ENCODE data around the gene BBS2.

BBS2 gene

GRCh38 chr16:56447286-56447685, 72.5 kb downstream of the BBS2 start:
- Histone ChIP-seq H3K79me2 (ENCODE audit: control insufficient read depth, insufficient read depth, low read length, poor library complexity) (peaks cover 9% of the 10 kb centered on the region), H3K18ac (ENCODE audit: low read length) (no peak overlapping the region), H4K12ac (ENCODE audit: low read depth, low read length) (no peak overlapping the region), H3K4me2 (ENCODE audit: low read length) (no peak overlapping the region), H2AK5ac (ENCODE audit: low read length) (no peak overlapping the region), H2BK12ac (ENCODE audit: low read length) (no peak overlapping the region), H3K23ac (ENCODE audit: low read length) (no peak overlapping the region), H4K91ac (ENCODE audit: low read depth, low read length) (no peak overlapping the region), H3K27ac (ENCODE audit: low read depth, low read length) (no peak overlapping the region), H3K4me3 (ENCODE audit: low read depth, low read length) (no peak overlapping the region), H3K27me3 (ENCODE audit: insufficient read depth, low read length) (no peaks in the 10 kb centered on the region), H2BK5ac (ENCODE audit: low read depth, low read length, poor library complexity) (no peak overlapping the region), H2BK120ac (ENCODE audit: insufficient read depth, low read length, poor library complexity) (no peak overlapping the region), H3K14ac (ENCODE audit: low read length) (no peak overlapping the region), H3K4me1 (ENCODE audit: control insufficient read depth in 1 of 2, insufficient read depth in 2 of 2, low read length in 2 of 2) (peaks cover 7 to 8% of the 10 kb centered on the region in 2 experiments), H3K9me3 (ENCODE audit: insufficient read depth, low read depth, low read length) (no peaks in the 10 kb centered on the region), H3K36me3 (ENCODE audit: control insufficient read depth in 1 of 2, insufficient read depth in 2 of 2, low read length in 2 of 2) (peaks cover 4 to 10% of the 10 kb centered on the region in 2 experiments), H2AFZ (ENCODE audit: insufficient read depth, low read length, poor library complexity) (no peak overlapping the region), H3K4ac (ENCODE audit: low read depth, low read length) (no peak overlapping the region), H3K79me1 (ENCODE audit: low read length) (peaks cover 4% of the 10 kb centered on the region), H4K8ac (ENCODE audit: low read depth, low read length) (no peak overlapping the region), H3K9ac (ENCODE audit: low read length) (no peak overlapping the region)
- no peak for DNase-seq
- no CpG with 5 or more reads among the region's 2 CpGs for WGBS (ENCODE audit: extremely low coverage, insufficient coverage, insufficient read length)

- no peak overlapping the region for H2BK120ac ChIP-seq (ENCODE audit: insufficient read depth, low read length, poor library complexity)
- WGBS (ENCODE audit: extremely low coverage, insufficient coverage, insufficient read length): no CpG with 5 or more reads among the region's 1 CpG
- H3K4me1 ChIP-seq (ENCODE audit: control insufficient read depth in 1 of 2, insufficient read depth in 2 of 2, low read length in 2 of 2): no peaks in the 10 kb centered on the region
Observed at GRCh38 chr16:56438038-56438437, 81.8 kb downstream of the BBS2 start.

GRCh38 chr16:56436258-56436657, 83.6 kb downstream of the BBS2 start:
- Histone ChIP-seq H3K4me2 (ENCODE audit: low read length) (no peak overlapping the region), H4K91ac (ENCODE audit: low read depth, low read length) (no peak overlapping the region), H3K4me1 (ENCODE audit: control insufficient read depth in 1 of 2, insufficient read depth in 2 of 2, low read length in 2 of 2) (no peaks in the 10 kb centered on the region), H2BK12ac (ENCODE audit: low read length) (no peak overlapping the region), H2BK120ac (ENCODE audit: insufficient read depth, low read length, poor library complexity) (no peak overlapping the region), H3K18ac (ENCODE audit: low read length) (no peak overlapping the region), H3K4me3 (ENCODE audit: low read depth, low read length) (no peak overlapping the region), H3K14ac (ENCODE audit: low read length) (no peak overlapping the region), H3K9me3 (ENCODE audit: insufficient read depth, low read depth, low read length) (no peaks in the 10 kb centered on the region), H3K36me3 (ENCODE audit: control insufficient read depth in 1 of 2, insufficient read depth in 2 of 2, low read length in 2 of 2) (peaks cover 13 to 17% of the 10 kb centered on the region in 2 experiments), H3K27ac (ENCODE audit: low read depth, low read length) (no peak overlapping the region), H3K4ac (ENCODE audit: low read depth, low read length) (no peak overlapping the region), H4K8ac (ENCODE audit: low read depth, low read length) (no peak overlapping the region), H3K23ac (ENCODE audit: low read length) (no peak overlapping the region), H3K9ac (ENCODE audit: low read length) (no peak overlapping the region), H4K12ac (ENCODE audit: low read depth, low read length) (no peak overlapping the region), H3K79me2 (ENCODE audit: control insufficient read depth, insufficient read depth, low read length, poor library complexity) (no peaks in the 10 kb centered on the region), H2AK5ac (ENCODE audit: low read length) (no peak overlapping the region), H3K27me3 (ENCODE audit: insufficient read depth, low read length) (no peaks in the 10 kb centered on the region), H3K79me1 (ENCODE audit: low read length) (no peaks in the 10 kb centered on the region), H2BK5ac (ENCODE audit: low read depth, low read length, poor library complexity) (no peak overlapping the region), H2AFZ (ENCODE audit: insufficient read depth, low read length, poor library complexity) (no peak overlapping the region)
- no peak for DNase-seq

More at GRCh38 chr16:56438038-56438437, 81.8 kb downstream of the BBS2 start:
- no peak overlapping the region for H3K9ac ChIP-seq (ENCODE audit: low read length)
- no peak overlapping the region for H3K4me3 ChIP-seq (ENCODE audit: low read depth, low read length)
- H3K23ac ChIP-seq (ENCODE audit: low read length): no peak overlapping the region
- H3K14ac ChIP-seq (ENCODE audit: low read length): no peak overlapping the region
- H3K79me1 ChIP-seq (ENCODE audit: low read length): no peaks in the 10 kb centered on the region
- no peak overlapping the region for H3K4me2 ChIP-seq (ENCODE audit: low read length)
- no peaks in the 10 kb centered on the region for H3K27me3 ChIP-seq (ENCODE audit: insufficient read depth, low read length)
- no peak for DNase-seq
- H3K18ac ChIP-seq (ENCODE audit: low read length): no peak overlapping the region
- H3K9me3 ChIP-seq (ENCODE audit: insufficient read depth, low read depth, low read length): no peaks in the 10 kb centered on the region
- peaks cover 16 to 20% of the 10 kb centered on the region in 2 experiments for H3K36me3 ChIP-seq (ENCODE audit: control insufficient read depth in 1 of 2, insufficient read depth in 2 of 2, low read length in 2 of 2)
- no peak overlapping the region for H4K91ac ChIP-seq (ENCODE audit: low read depth, low read length)
- no peak overlapping the region for H2AK5ac ChIP-seq (ENCODE audit: low read length)
- H2BK12ac ChIP-seq (ENCODE audit: low read length): no peak overlapping the region
- H3K27ac ChIP-seq (ENCODE audit: low read depth, low read length): no peak overlapping the region
- H4K8ac ChIP-seq (ENCODE audit: low read depth, low read length): no peak overlapping the region
- H3K79me2 ChIP-seq (ENCODE audit: control insufficient read depth, insufficient read depth, low read length, poor library complexity): no peaks in the 10 kb centered on the region
- no peak overlapping the region for H3K4ac ChIP-seq (ENCODE audit: low read depth, low read length)
- no peak overlapping the region for H4K12ac ChIP-seq (ENCODE audit: low read depth, low read length)
- H2AFZ ChIP-seq (ENCODE audit: insufficient read depth, low read length, poor library complexity): no peak overlapping the region
- no peak overlapping the region for H2BK5ac ChIP-seq (ENCODE audit: low read depth, low read length, poor library complexity)
